ENCODE data around the gene ROBO1.

ROBO1 gene

GRCh38 chr3:78665776-78666469 is 1101.9 kb downstream of the ROBO1 start:
- no peak for DNase-seq

DNA sequence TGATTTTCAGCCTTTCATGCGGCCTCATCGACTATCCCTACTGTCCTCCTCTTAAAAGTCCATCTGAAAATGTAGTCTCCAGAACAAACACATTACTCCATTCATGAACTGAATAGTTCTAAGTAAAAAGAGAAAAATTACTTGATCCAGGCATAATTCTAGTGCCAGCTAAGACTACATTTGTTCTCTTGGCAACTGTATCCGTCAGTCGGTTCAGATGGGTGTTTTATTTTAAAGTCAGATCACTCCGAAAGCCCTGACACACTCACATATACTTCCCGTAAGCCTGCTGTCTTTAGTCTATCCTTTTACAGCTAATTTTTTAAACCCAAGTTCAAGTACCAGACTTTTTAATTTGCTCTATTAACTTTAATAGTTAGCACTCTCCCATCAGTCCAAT is 1102.7 kb downstream of the ROBO1 start:
- no peak for DNase-seq

GRCh38 chr3:78660957-78661356 is 1106.8 kb downstream of the ROBO1 start:
- DNase-seq, result no peak

GRCh38 chr3:78659386-78659987 is 1108.3 kb downstream of the ROBO1 start:
- peak; percentile 37 for DNase-seq

- DNase-seq, result no peak
Observed at GRCh38 chr3:78647726-78648125, 1120.1 kb downstream of the ROBO1 start.

DNA sequence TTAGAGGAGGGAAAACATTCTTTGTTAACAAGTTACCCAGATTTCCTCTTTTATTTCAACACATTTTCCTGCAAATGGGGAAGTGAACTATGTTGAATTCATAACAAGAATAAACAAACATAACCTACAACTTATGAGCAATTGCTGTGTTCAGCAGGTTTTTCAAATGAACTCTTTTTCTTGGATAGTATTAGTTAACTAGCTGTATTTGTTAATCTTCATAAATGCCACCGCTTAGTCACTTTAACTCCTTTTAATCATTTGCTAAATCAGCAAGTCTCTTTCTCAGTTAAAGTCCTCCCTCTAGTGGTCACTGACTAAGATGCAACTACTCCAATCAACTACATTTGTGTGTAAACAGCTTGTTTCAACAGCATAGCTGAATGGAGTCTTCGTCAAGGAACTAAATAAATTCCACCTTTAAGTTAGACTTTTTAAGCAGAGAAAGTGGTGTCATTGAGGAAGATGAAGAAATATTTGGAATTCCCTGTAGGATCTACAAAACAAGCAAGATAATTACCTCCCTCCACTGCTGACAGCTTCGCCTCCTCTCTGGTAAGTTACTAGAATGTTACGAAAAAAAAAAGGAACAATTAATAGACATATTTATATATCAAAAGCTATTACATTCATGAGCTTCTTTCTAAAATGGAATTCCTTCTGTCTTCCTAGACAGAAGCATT is 1122.0 kb downstream of the ROBO1 start:
- DNase-seq, result peak; percentile 56

DNA sequence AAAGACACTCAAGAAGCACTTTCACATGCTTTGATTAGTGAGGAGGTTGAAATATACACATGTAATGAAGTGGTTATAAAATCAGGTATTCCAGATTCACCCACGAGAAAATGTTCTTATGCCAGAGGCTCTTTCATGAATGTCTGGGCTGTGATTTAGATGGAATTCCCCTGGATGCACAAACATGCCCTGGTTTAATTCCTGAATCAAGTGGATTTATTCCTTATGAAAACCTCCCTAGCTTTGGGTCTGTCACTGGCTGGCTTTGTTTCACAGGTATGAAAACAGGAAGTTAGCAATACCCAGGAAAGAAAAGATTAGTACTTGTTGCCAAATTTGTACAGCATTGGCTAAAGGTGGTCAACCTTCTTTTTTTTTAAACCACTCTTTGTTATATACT is 1123.0 kb downstream of the ROBO1 start:
- DNase-seq, result no peak

- DNase-seq, result no peak
Observed at GRCh38 chr3:78642226-78643035, 1125.4 kb downstream of the ROBO1 start.

- no peak for DNase-seq
Observed at GRCh38 chr3:78641703-78642102, 1126.1 kb downstream of the ROBO1 start.

- DNase-seq, result no peak
Observed at GRCh38 chr3:78634316-78634715, 1133.5 kb downstream of the ROBO1 start.

DNA sequence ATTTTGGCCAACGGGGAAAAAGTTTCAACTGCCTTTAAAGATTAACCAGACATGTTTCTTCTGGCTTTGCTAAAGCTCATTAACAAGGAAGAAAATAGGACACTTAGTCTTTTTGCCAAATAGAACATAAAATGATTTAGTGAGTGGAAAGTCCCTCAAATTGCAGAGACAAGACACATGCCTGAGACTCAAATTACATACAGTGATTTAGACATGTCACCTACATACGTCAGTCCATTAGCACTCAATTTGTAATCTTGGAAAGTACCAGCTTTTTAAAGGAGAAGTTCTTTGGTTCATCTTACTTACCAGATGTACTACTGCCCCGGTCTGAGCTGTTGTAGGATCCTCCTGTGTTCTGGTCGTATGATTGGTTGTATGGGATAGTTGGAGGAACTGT is 1134.2 kb downstream of the ROBO1 start:
- no peak for DNase-seq

DNA sequence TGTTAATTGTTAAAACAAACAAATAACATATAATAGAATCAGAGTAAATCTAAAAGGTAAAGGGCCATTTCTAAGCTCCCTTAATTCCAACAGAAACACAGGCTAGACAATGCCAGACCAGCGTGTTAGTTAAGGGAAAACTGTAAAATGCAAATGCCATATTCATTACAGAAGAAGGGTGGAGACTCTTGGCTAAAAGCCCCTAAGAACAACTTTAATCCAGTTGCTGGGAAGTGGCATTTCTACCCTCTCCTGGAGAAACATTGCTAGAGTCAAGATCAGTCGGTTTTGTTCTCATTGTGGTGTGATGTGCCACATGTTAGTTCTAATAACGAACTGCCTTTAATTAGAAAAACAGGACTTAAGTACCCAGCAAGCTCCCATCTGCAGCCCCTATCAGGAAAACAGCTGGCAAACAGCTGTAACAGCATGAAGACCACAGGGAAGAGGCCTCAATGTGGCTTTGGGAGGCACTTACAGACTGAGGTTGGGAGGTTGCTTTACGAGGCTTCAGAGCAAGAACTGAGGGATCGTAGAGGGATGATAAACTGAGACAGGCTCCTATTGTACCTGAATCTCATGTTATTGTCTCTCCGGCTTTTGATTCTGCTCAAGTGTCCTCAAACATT is 1134.8 kb downstream of the ROBO1 start:
- no peak for DNase-seq

DNA sequence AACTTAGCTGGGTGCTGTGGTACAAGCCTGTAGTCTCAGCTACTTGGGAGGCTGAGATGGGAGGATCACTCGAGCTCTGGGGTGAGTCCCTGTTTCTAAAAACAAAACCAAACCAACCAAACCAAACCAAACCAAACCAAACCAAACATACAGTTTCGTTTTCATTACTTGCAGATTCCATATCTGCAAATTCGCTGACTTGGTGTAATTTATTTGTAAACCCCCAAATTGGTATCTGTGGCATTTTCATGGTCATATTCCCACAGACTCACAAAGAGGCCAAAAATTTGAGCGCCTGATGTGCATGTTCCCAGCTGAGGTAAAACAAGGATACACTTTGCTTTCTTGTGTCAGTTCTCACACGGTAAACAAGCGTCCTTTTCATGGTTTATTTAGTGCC is 1138.3 kb downstream of the ROBO1 start:
- DNase-seq, result no peak

DNA sequence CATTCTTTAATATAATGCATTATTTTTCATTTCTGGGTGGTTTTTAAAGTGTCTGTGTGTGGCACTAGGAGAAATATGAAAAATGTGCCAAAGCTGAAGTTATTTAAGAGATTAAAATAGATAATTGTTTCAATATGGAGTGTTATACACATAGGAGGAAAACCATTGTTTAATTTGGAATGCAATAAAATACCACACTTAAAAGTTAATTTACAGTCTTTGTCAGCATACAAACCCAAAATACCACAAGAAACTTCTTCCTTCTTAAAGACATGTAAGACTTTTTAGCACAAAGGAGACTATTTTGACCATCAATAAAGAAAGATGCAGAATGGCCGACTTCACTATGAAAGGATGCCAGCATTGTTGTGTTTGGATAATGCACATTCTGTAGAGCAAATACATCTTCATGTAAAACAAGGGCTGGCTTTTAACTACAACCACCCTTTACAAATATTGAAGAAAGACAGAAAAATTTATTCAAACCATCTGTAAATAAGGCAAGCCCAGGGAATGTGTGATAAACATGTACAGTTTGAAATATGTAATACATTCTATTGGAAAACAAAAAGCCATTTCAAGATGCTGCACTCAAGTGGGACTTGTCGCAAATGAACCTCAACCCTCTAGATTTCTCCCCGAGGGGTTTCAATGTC is 1146.6 kb downstream of the ROBO1 start:
- no peak for DNase-seq

- DNase-seq, result peak; percentile 13
Observed at GRCh38 chr3:78614486-78614885, 1153.3 kb downstream of the ROBO1 start.

- no peak for DNase-seq
Observed at GRCh38 chr3:78613421-78613879, 1154.3 kb downstream of the ROBO1 start.

GRCh38 chr3:78611278-78611677 is 1156.5 kb downstream of the ROBO1 start:
- DNase-seq, result no peak

DNA sequence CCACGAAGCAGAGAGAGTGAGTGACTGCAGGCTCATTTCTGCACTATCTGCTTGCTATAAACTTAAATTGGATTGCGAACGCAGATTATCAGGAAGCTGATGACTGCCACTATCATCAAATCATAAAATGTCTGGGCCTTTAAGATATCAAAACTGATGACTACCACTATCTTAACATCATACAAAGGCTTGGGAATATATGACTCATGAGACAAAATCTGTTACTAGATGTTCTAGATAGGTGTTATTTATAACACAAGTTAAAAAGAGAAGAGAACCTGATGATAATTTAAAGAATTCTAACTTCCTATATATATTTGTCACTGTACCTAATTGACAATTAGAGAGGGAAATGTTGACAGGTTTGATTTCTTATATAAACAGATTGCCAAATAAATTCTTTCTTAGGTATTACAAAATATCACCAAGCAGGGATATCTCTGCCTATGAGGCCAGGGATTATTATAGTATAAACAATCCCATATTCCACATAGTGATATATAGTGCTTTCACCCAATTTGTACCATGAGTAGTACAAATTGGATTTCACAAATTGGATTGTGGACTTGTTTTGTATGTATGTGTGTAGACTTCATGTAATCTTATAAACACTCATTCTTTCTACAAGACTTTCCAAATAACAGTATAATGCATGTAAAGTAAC is 1157.2 kb downstream of the ROBO1 start:
- DNase-seq, result no peak

DNA sequence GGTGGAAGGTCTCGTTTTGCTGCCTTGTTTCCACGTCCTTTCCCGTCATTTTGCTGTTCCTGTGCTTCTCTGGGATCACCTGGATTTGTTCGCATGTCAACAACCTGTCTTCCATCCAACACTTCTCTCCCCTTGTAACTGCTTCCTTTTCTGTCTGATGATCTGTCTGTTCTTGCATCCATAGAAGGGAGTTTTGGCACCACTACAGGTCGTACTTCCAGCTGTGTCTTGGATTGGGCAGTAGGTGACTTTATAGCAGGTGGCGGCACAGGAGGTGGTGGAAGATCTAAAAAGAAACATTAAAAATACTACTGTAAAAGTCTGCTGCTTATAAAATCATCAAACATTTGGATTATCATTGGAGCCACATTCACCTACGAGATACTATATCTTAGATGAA is 1161.0 kb downstream of the ROBO1 start:
- no peak for DNase-seq

DNA sequence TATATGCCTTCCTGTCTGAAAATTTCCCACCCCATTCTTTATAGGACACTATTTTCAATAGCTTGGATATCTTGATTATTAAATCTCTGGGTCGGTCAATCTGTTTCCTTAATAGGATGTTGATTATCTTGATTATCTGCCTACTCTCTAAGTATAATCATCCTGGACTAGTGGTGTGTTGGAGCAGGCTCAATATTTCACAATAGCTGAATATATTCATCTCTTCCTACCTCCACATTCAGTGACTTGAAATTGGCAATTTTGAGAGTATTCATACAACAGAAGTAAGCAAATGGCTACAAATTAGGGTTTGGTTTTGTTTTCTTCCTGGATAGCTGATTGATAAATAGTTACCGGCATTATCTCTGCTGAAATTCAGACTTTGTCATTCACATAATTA is 1162.6 kb downstream of the ROBO1 start:
- no peak for DNase-seq

- no peak for DNase-seq
Observed at GRCh38 chr3:78604341-78604740, 1163.5 kb downstream of the ROBO1 start.

DNA sequence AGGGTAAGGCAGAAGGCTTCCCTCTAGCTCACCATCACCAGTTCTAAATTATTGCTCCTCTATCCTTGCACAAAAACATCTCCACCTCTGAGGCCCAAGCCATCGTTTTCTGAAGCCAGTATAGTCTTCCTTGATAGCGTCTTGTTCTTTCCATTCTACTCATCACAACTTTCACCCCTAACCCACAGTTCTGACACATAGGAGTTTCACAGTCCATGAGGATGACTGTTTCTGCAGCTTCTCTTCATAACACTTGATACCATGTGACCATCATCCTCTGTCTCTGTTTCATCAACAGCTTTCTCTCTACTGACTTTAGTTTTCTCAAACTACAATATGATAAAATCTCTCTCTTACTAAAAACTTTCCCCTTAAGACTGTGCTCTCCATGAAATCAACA is 1166.5 kb downstream of the ROBO1 start:
- DNase-seq, result no peak
